GM12891 (cell line): Measurements from ENCODE around the gene PLEKHA3.

Experiments
- POLR2A ChIP-seq: IDR thresholded peaks from 2 replicates; pipeline ENCODE4 v1.6.1; 2011; ENCODE audit warnings: low read depth, low read length, control low read depth
- POLR2AphosphoS5 ChIP-seq: IDR thresholded peaks from 2 replicates; pipeline ENCODE4 v1.6.1; 2011; ENCODE audit warnings: low read depth, low read length, control low read depth
- POU2F2 ChIP-seq: IDR thresholded peaks from 2 replicates; pipeline ENCODE4 v1.6.1; 2011; ENCODE audit warnings: low read depth, mild to moderate bottlenecking, control low read depth, low read length, moderate library complexity
- TAF1 ChIP-seq: IDR thresholded peaks from 2 replicates; pipeline ENCODE4 v1.6.1; 2011; ENCODE audit warnings: low read depth, low read length, control low read depth

GRCh38 chr2:178523596-178524134 lies 43.4 kb downstream of the PLEKHA3 start:
- no peak for TF ChIP-seq POLR2A
- no peak for TF ChIP-seq TAF1
- TF ChIP-seq POLR2AphosphoS5 = no peak
- no peak; the same call in 1 of the 2 replicates for TF ChIP-seq POU2F2
